Smooth muscle cell (in vitro differentiated cells): Measurements from ENCODE around the gene PLTP. TPM values are rescaled to one million over a fixed set of nuclear protein-coding genes. Genes with fewer than 3 reads are reported as not detected.

Experiments used
- DNase-seq: peaks from one replicate; lab custom pipeline; 2025; ENCODE audit not compliant: unreplicated experiment; lab: John Stamatoyannopoulos, UW
- H2AFZ ChIP-seq: fragments of 200-600 bp; sonication (generic); 2 replicates; pipeline ENCODE4 v1.6.0; 2016; ENCODE audit warnings: antibody characterized with exemption, low read depth, mild to moderate bottlenecking
- H3F3A ChIP-seq: fragments of 200-600 bp; sonication (generic); 2 replicates; pipeline ENCODE4 v1.6.0; 2017; ENCODE audit warnings: antibody characterized with exemption, low read depth
- H3K27ac ChIP-seq: fragments of 200-600 bp; sonication (generic); 2 replicates; pipeline ENCODE4 v1.5.1; 2016; ENCODE audit warnings: low read depth, mild to moderate bottlenecking
- H3K27me3 ChIP-seq: fragments of 200-600 bp; sonication (generic); 2 replicates; pipeline ENCODE4 v1.6.1; 2016; ENCODE audit warnings: low read depth, mild to moderate bottlenecking
- H3K36me3 ChIP-seq: fragments of 200-600 bp; sonication (generic); 2 replicates; pipeline ENCODE4 v1.5.1; 2016; ENCODE audit warnings: low read depth
- H3K4me1 ChIP-seq: fragments of 200-600 bp; sonication (generic); 2 replicates; pipeline ENCODE4 v1.5.1; 2016; ENCODE audit warnings: low read depth
- H3K4me2 ChIP-seq: fragments of 200-600 bp; sonication (generic); 2 replicates; pipeline ENCODE4 v1.6.0; 2016; ENCODE audit warnings: mild to moderate bottlenecking
- H3K4me3 ChIP-seq: fragments of 200-600 bp; sonication (generic); 2 replicates; pipeline ENCODE4 v1.5.1; 2016; ENCODE audit warnings: mild to moderate bottlenecking
- H3K79me2 ChIP-seq: fragments of 200-600 bp; sonication (generic); 2 replicates; pipeline ENCODE4 v1.6.0; 2016; ENCODE audit warnings: low read depth, mild to moderate bottlenecking
- H3K9ac ChIP-seq: fragments of 200-600 bp; sonication (generic); 2 replicates; pipeline ENCODE4 v1.6.0; 2016; ENCODE audit warnings: low read depth
- H3K9me3 ChIP-seq: fragments of 200-600 bp; sonication (generic); replicated peaks from 2 replicates; pipeline ENCODE4 v1.5.1; 2016; ENCODE audit warnings: low read depth
- H4K20me1 ChIP-seq: fragments of 200-600 bp; sonication (generic); 2 replicates; pipeline ENCODE4 v1.6.0; 2016; ENCODE audit warnings: low read depth
- CTCF ChIP-seq: fragments of 200-600 bp; sonication (generic); IDR thresholded peaks from 2 replicates; pipeline ENCODE4 v1.5.1; 2017; ENCODE audit warnings: borderline replicate concordance, mild to moderate bottlenecking, antibody characterized with exemption; ENCODE audit not compliant: insufficient read depth, poor library complexity, severe bottlenecking
- WGBS: methylation state at CpG from one replicate; pipeline ENCODE4 v1.1.7; 2016; ENCODE audit warnings: low lambda C conversion rate; 5-methylcytosine and 5-hydroxymethylcytosine counted together
- polyA plus RNA-seq: library from polyadenylated mRNA; unstranded; fragments of >200 nt; fragmentation: Nextera tagmentation; extraction: Ambion mirVana; gene quantifications from 2 replicates; pipeline ENCODE4 v1.2.1, GENCODE V29; 2016
- total RNA-seq: library from RNA; depleted of rRNA; stranded (reverse); fragments of >200 nt; gene quantifications from 2 replicates; pipeline ENCODE4 v1.2.3, GENCODE V29; 2014

Gene PLTP
- total and polyA plus RNA-seq, 2 experiments from 2014 or later: 81.0 to 262 TPM

- H3K9ac ChIP-seq: no peak overlapping the region
- H3F3A ChIP-seq: peaks cover 30% of the 10 kb centered on the region
- no peak overlapping the region for H3K27ac ChIP-seq
- no peak for DNase-seq
- H3K9me3 ChIP-seq: no peaks in the 10 kb centered on the region
- WGBS: 83% methylated on average over 9 of the region's 9 CpGs
- H3K27me3 ChIP-seq: no peaks in the 10 kb centered on the region
- no peaks in the 10 kb centered on the region for H4K20me1 ChIP-seq
- no peak overlapping the region for H3K4me3 ChIP-seq
- no peak overlapping the region for H3K4me2 ChIP-seq
- H3K79me2 ChIP-seq: no peaks in the 10 kb centered on the region
- no peak for TF ChIP-seq CTCF
- H2AFZ ChIP-seq: no peak overlapping the region
- H3K36me3 ChIP-seq: no peaks in the 10 kb centered on the region
- H3K4me1 ChIP-seq: peaks cover 16% of the 10 kb centered on the region
Measured at GRCh38 chr20:45925821-45926506, 14.0 kb upstream of the PLTP start.

GRCh38 chr20:45924391-45925261, 12.7 kb upstream of the PLTP start:
- Histone ChIP-seq H3K36me3 (no peaks in the 10 kb centered on the region), H3K9ac (no peak overlapping the region), H2AFZ (no peak overlapping the region), H3K9me3 (no peaks in the 10 kb centered on the region), H3K27ac (peak overlapping the region; percentile 75), H3K4me1 (peaks cover 23% of the 10 kb centered on the region), H4K20me1 (no peaks in the 10 kb centered on the region), H3K4me2 (peak overlapping the region; percentile 71), H3F3A (peaks cover 34% of the 10 kb centered on the region), H3K79me2 (no peaks in the 10 kb centered on the region), H3K4me3 (no peak overlapping the region), H3K27me3 (no peaks in the 10 kb centered on the region)
- WGBS: 56% methylated on average over 21 of the region's 21 CpGs
- no peak for DNase-seq
- TF ChIP-seq CTCF: no peak

- Histone ChIP-seq H3K4me3 (no peak overlapping the region), H3K79me2 (no peaks in the 10 kb centered on the region), H3K4me2 (peak overlapping the region; percentile 41), H3F3A (peaks cover 36% of the 10 kb centered on the region), H3K27me3 (no peaks in the 10 kb centered on the region), H3K27ac (peak overlapping the region; percentile 94), H3K4me1 (peaks cover 27% of the 10 kb centered on the region), H2AFZ (no peak overlapping the region), H3K36me3 (no peaks in the 10 kb centered on the region), H4K20me1 (no peaks in the 10 kb centered on the region), H3K9ac (no peak overlapping the region), H3K9me3 (no peaks in the 10 kb centered on the region)
- TF ChIP-seq CTCF: no peak
- DNase-seq: no peak
- 84% methylated on average over 11 of the region's 11 CpGs for WGBS
Measured at GRCh38 chr20:45921337-45922189, 9.6 kb upstream of the PLTP start.
